K562 (cell line): ENCODE results near the gene DOCK1. TPM values are rescaled to one million over a fixed set of nuclear protein-coding genes. Genes with fewer than 3 reads are reported as not detected.

Source experiments
- ATAC-seq: fragments of 200-7000 bp; cut with Tn5 transposase; 3 replicates; pipeline ENCODE4 v1.9.1; 2020; ENCODE audit warnings: moderate library complexity
- BruUV-seq: library from RNA; stranded (reverse); fragments of 400-500 nt; replicated peaks from 2 replicates; lab custom pipeline; 2021; lab: Mats Ljungman, UMichigan
- CTCF ChIA-PET: fragments of 300-600 bp; formaldehyde crosslinking; extraction: SDS; loops from one replicate; lab custom pipeline; 2021; ENCODE audit warnings: low intra/inter-chr PET ratio; lab: Yijun Ruan, JAX
- POLR2A ChIA-PET: fragments of 300-600, 350-650 bp; sonication (Branson Sonifier 250); formaldehyde crosslinking; extraction: SDS; loops from one replicate; lab custom pipeline; 2021; ENCODE audit warnings: antibody characterized with exemption, inconsistent platforms; lab: Yijun Ruan, JAX
- DNase-seq, 4 experiments: peaks; one replicate each; pipeline versions ENCODE4 v3.0.0 to v3.0.0-alpha.2; 2011 to 2018; ENCODE audit warnings: low spot score in 3 of 4, mixed read lengths in 3 of 4; ENCODE audit errors: extremely low read depth in 1 of 4
- FAIRE-seq: peaks from 2 replicates; lab custom pipeline; 2011; peaks lifted over from hg19 to GRCh38; lab: Jason Lieb, UNC
- H2AFZ ChIP-seq: 2 replicates; pipeline ENCODE4 v1.6.0; 2011; ENCODE audit warnings: low read depth, low read length, control low read depth, inconsistent platforms
- H3K27ac ChIP-seq: fragments of 200-600 bp; 3 replicates; pipeline ENCODE4 v1.8.0; 2011; ENCODE audit warnings: low read depth, mild to moderate bottlenecking, control low read depth, inconsistent platforms, low read length, moderate library complexity, mixed read lengths; ENCODE audit errors: extremely low read depth
- H3K27me3 ChIP-seq, 2 experiments: fragments of 300-600 bp in 1 of 2; 2 replicates in 1 of 2; 3 replicates in 1 of 2; pipeline versions ENCODE4 v1.6.0 to v1.8.0; 2011; ENCODE audit warnings: inconsistent platforms in 2 of 2, low read length in 2 of 2, mild to moderate bottlenecking in 1 of 2, mixed read lengths in 1 of 2, moderate library complexity in 1 of 2; ENCODE audit not compliant: control insufficient read depth in 2 of 2, insufficient read depth in 2 of 2
- H3K36me3 ChIP-seq: fragments of 300-600 bp; 3 replicates; pipeline ENCODE4 v1.8.0; 2011; ENCODE audit warnings: mild to moderate bottlenecking, low read length, inconsistent platforms; ENCODE audit not compliant: control insufficient read depth, insufficient read depth
- H3K4me1 ChIP-seq, 2 experiments: fragments of 200-600 bp in 1 of 2; replicated peaks in 1 of 2; 2 replicates in 1 of 2; 3 replicates in 1 of 2; pipeline versions ENCODE4 v1.5.1 to v1.8.0; 2011; ENCODE audit warnings: inconsistent platforms in 2 of 2, low read length in 2 of 2, mild to moderate bottlenecking in 1 of 2, mixed read lengths in 1 of 2, moderate library complexity in 1 of 2; ENCODE audit not compliant: control insufficient read depth in 2 of 2, insufficient read depth in 2 of 2
- H3K4me2 ChIP-seq: 2 replicates; pipeline ENCODE4 v1.6.1; 2011; ENCODE audit warnings: low read length, control low read depth, inconsistent platforms, mixed read lengths; ENCODE audit not compliant: insufficient read depth
- H3K4me3 ChIP-seq: fragments of 200-600 bp; sonication (generic), shearing (Covaris generic); 2 replicates; pipeline ENCODE4 v1.5.1; 2016; ENCODE audit warnings: control low read depth, inconsistent platforms
- H3K79me2 ChIP-seq: fragments of 200-600 bp; 3 replicates; pipeline ENCODE4 v1.8.0; 2011; ENCODE audit warnings: low read length, inconsistent platforms; ENCODE audit not compliant: control insufficient read depth, insufficient read depth
- H3K9ac ChIP-seq, 2 experiments: 2 replicates each; pipeline versions ENCODE4 v1.6.0 to v1.6.1; 2011; ENCODE audit warnings: low read depth in 2 of 2, low read length in 2 of 2, control low read depth in 1 of 2, inconsistent platforms in 1 of 2, mild to moderate bottlenecking in 1 of 2, mixed read lengths in 1 of 2; ENCODE audit not compliant: insufficient read depth in 1 of 2
- H3K9me1 ChIP-seq: one replicate; pipeline ENCODE4 v1.6.0; 2011; ENCODE audit warnings: inconsistent platforms, mild to moderate bottlenecking, low read length, moderate library complexity; ENCODE audit not compliant: control insufficient read depth, insufficient read depth
- H3K9me3 ChIP-seq: replicated peaks from 2 replicates; pipeline ENCODE4 v1.5.1; 2011; ENCODE audit warnings: low read depth, low read length, inconsistent platforms; ENCODE audit not compliant: control insufficient read depth, insufficient read depth
- H4K20me1 ChIP-seq: replicated peaks from 2 replicates; pipeline ENCODE4 v1.6.1; 2011; ENCODE audit warnings: low read length, inconsistent platforms, mixed read lengths; ENCODE audit not compliant: control insufficient read depth, insufficient read depth
- CC2D1A ChIP-seq: fragments of 450-650 bp; IDR thresholded peaks from 2 replicates; pipeline ENCODE4 v1.6.1; 2017; ENCODE audit warnings: mild to moderate bottlenecking
- RBM25 ChIP-seq: fragments of 200-400 bp; formaldehyde crosslinking; IDR thresholded peaks from 2 replicates; pipeline ENCODE4 v1.6.1; 2018; ENCODE audit warnings: low read length, low read depth, moderate library complexity; ENCODE audit not compliant: severe bottlenecking
- WGBS: fragments of 100-300 bp; shearing (Covaris generic); methylation state at CpG from one replicate; pipeline ENCODE4 v1.1.6; 2016; ENCODE audit warnings: low coverage, mixed read lengths; ENCODE audit not compliant: insufficient coverage; ENCODE audit errors: missing lambda C conversion rate; 5-methylcytosine and 5-hydroxymethylcytosine counted together
- in situ Hi-C: fragments of 300-500 bp; cut with MboI; formaldehyde crosslinking; loops from 4 replicates; pipeline ENCODE4 v1.15.0; 2018; ENCODE audit warnings: inconsistent platforms, mixed read lengths
- intact Hi-C: fragments of 100-400 bp; cut with micrococcal nuclease; formaldehyde crosslinking; loops from 2 replicates; pipeline ENCODE4 v1.14.2; 2022
- polyA plus RNA-seq, 8 experiments: library from polyadenylated mRNA; depleted of rRNA in 4 of 8; stranded (reverse) in 5 of 8; unstranded in 3 of 8; fragments of >200 nt; fragmentation: Nextera tagmentation in 2 of 8; fragmentation: Illumina TruSeq in 1 of 8; extraction: Ambion mirVana in 2 of 8; extraction: Trizol in 1 of 8; gene quantifications; 2 replicates each; pipeline versions ENCODE4 v1.2.1 to v1.2.3, GENCODE V29; 2011 to 2014; ENCODE audit warnings: inconsistent platforms in 1 of 8, missing spikeins in 1 of 8
- total RNA-seq, 7 experiments: library from RNA; depleted of rRNA in 6 of 7; stranded (reverse); fragments of >200 nt in 6 of 7; fragmentation: Illumina TruSeq in 2 of 7; extraction: Trizol in 2 of 7; gene quantifications; 2 replicates each; pipeline versions ENCODE4 v1.2.1 to v1.2.3, GENCODE V29; 2011 to 2021; ENCODE audit warnings: low replicate concordance in 1 of 7

The DOCK1 gene
- total and polyA plus RNA-seq, 9 of the 15 experiments (the other 6 are each of a cell fraction or from before 2014, with no cell fraction given): 0.31 TPM; not detected in 8

- no peak for TF ChIP-seq RBM25
- intact Hi-C loops: no loop called here
- 0% methylated on average over 5 of the region's 5 CpGs for WGBS
- H3K4me1 ChIP-seq: no peaks in the 10 kb centered on the region
- H3K4me2 ChIP-seq: no peak overlapping the region
- in situ Hi-C loops: no loop called here
- no peak overlapping the region for H3K9ac ChIP-seq
- H4K20me1 ChIP-seq: no peaks in the 10 kb centered on the region
- H3K9me3 ChIP-seq: no peaks in the 10 kb centered on the region
- ChIA-PET CTCF (no interaction called here), POLR2A (no interaction called here)
- no peak overlapping the region for H3K4me3 ChIP-seq
- FAIRE-seq (no peak), ATAC-seq (no peak), DNase-seq (no peak)
- H3K27me3 ChIP-seq: no peaks in the 10 kb centered on the region
- H2AFZ ChIP-seq: no peak overlapping the region
- H3K36me3 ChIP-seq: no peaks in the 10 kb centered on the region
- no TSS peak for BruUV-seq
- no peaks in the 10 kb centered on the region for H3K79me2 ChIP-seq
- H3K9me1 ChIP-seq: no peaks in the 10 kb centered on the region
- H3K27ac ChIP-seq: no peak overlapping the region
Measured at GRCh38 chr10:127468632-127469031, 563.4 kb downstream of the DOCK1 start.

DNA sequence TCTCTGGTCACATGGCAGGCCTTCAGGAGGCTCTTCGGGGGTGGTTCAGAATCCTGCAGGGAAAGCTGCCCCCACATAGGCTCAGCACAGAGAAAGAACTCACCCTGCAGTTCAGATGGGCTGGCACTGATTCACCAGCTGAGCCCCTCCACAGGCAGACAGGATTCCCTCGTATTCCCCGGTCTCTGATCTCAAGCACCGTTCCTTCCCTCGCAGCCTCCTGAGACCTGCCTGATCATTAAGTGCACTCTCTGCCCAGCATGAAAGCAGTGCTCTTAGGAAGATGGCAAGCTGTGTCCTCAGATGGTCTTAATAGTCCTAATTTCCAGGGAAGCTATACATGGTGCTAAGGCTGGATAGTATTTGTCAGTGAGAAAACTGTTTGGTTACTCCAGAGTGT lies 565.7 kb downstream of the DOCK1 start:
- H3K79me2 ChIP-seq: no peaks in the 10 kb centered on the region
- BruUV-seq: no TSS peak
- H3K36me3 ChIP-seq: no peaks in the 10 kb centered on the region
- H3K4me2 ChIP-seq: no peak overlapping the region
- CTCF ChIA-PET: no interaction called here
- TF ChIP-seq CC2D1A: no peak
- intact Hi-C loops (no loop called here), in situ Hi-C loops (no loop called here)
- H3K27me3 ChIP-seq: no peaks in the 10 kb centered on the region
- H4K20me1 ChIP-seq: no peaks in the 10 kb centered on the region
- no peak overlapping the region for H3K4me3 ChIP-seq
- H3K9ac ChIP-seq: no peak overlapping the region
- no peaks in the 10 kb centered on the region for H3K9me1 ChIP-seq
- ATAC-seq (no peak), DNase-seq (no peak), FAIRE-seq (no peak)
- H3K4me1 ChIP-seq: no peaks in the 10 kb centered on the region
- POLR2A ChIA-PET: no interaction called here
- H2AFZ ChIP-seq: no peak overlapping the region
- no peaks in the 10 kb centered on the region for H3K9me3 ChIP-seq
- 7% methylated on average over 3 of the region's 5 CpGs for WGBS
- H3K27ac ChIP-seq: no peak overlapping the region
